ENCODE data around the gene FUCA1. TPM values are rescaled to one million over a fixed set of nuclear protein-coding genes. Genes with fewer than 3 reads are reported as not detected.
A peak's percentile ranks its signal among the peaks of the same experiment; 100 is the strongest.

Gene FUCA1
- total RNA-seq (2014; rRNA removed; shearing (Covaris generic)), result 2.3 and 3.9 TPM in 2 replicates

GRCh38 chr1:23867895-23868556, at the start of gene FUCA1:
FUCA1 (minus strand) TSS chr1:23868290; CDS start chr1:23868286, 4 bp downstream.
- DNase-seq (ENCODE audit: low read depth in 1 of 2, low spot score in 2 of 2), result peak; percentile 82 to 84
- Histone ChIP-seq H3K27me3 (replicated peaks) (peaks cover 2% of the 10 kb centered on the region), H3K4me1 (replicated peaks) (peaks cover 18% of the 10 kb centered on the region), H3K4me3 (peak within 1 kb of the TSS; percentile 50), H3K36me3 (no peaks in the 10 kb centered on the region), H3K27ac (no peak within 1 kb of the TSS), H3K9me3 (replicated peaks) (no peaks in the 10 kb centered on the region)

- Histone ChIP-seq H3K9me3 (replicated peaks) (no peaks in the 10 kb centered on the region), H3K27ac (no peak overlapping the region), H3K4me1 (replicated peaks) (peaks cover 9% of the 10 kb centered on the region; the same call in 1 of the 2 replicates), H3K36me3 (no peaks in the 10 kb centered on the region), H3K4me3 (no peak overlapping the region), H3K27me3 (replicated peaks) (no peaks in the 10 kb centered on the region)
- peak; percentile 46 to 62 for DNase-seq (ENCODE audit: low read depth in 1 of 2, low spot score in 2 of 2)
Observed at GRCh38 chr1:23916209-23917131, 48.4 kb upstream of the FUCA1 start.

- H3K4me1 ChIP-seq (replicated peaks), result peaks cover 9% of the 10 kb centered on the region; the same call in 1 of the 2 replicates
- H3K27me3 ChIP-seq (replicated peaks), result no peaks in the 10 kb centered on the region
- no peak overlapping the region for H3K27ac ChIP-seq
- H3K4me3 ChIP-seq, result no peak overlapping the region
- H3K36me3 ChIP-seq, result no peaks in the 10 kb centered on the region
- no peak for DNase-seq (ENCODE audit: low read depth in 1 of 2, low spot score in 2 of 2)
- no peaks in the 10 kb centered on the region for H3K9me3 ChIP-seq (replicated peaks)
Observed at GRCh38 chr1:23915466-23915865, 47.4 kb upstream of the FUCA1 start.

- DNase-seq (ENCODE audit: low read depth in 1 of 2, low spot score in 2 of 2), result no peak
- no peaks in the 10 kb centered on the region for H3K9me3 ChIP-seq (replicated peaks)
- H3K27me3 ChIP-seq (replicated peaks), result no peaks in the 10 kb centered on the region
- no peak overlapping the region for H3K27ac ChIP-seq
- H3K4me3 ChIP-seq, result no peak overlapping the region
- peaks cover 6% of the 10 kb centered on the region; the same call in 1 of the 2 replicates for H3K4me1 ChIP-seq (replicated peaks)
- H3K36me3 ChIP-seq, result no peaks in the 10 kb centered on the region
Observed at GRCh38 chr1:23914921-23915320, 46.8 kb upstream of the FUCA1 start.

GRCh38 chr1:23913212-23913880, 45.3 kb upstream of the FUCA1 start, which contains the start of gene CNR2:
CNR2 (minus strand) TSS chr1:23913362; CDS start chr1:23875617, 37,745 bp downstream.
- Histone ChIP-seq H3K4me1 (replicated peaks) (peaks cover 3% of the 10 kb centered on the region; the same call in 1 of the 2 replicates), H3K27ac (no peak within 1 kb of the TSS), H3K36me3 (no peaks in the 10 kb centered on the region), H3K9me3 (replicated peaks) (no peaks in the 10 kb centered on the region), H3K27me3 (replicated peaks) (no peaks in the 10 kb centered on the region), H3K4me3 (no peak within 1 kb of the TSS)
- DNase-seq (ENCODE audit: low read depth in 1 of 2, low spot score in 2 of 2), result no peak

GRCh38 chr1:23911921-23912320, 43.8 kb upstream of the FUCA1 start:
- H3K27me3 ChIP-seq (replicated peaks), result peaks cover 3% of the 10 kb centered on the region; the same call in 1 of the 2 replicates
- H3K4me1 ChIP-seq (replicated peaks), result peaks cover 3% of the 10 kb centered on the region; the same call in 1 of the 2 replicates
- H3K9me3 ChIP-seq (replicated peaks), result no peaks in the 10 kb centered on the region
- no peak for DNase-seq (ENCODE audit: low read depth in 1 of 2, low spot score in 2 of 2)
- H3K27ac ChIP-seq, result no peak overlapping the region
- no peak overlapping the region for H3K4me3 ChIP-seq
- no peaks in the 10 kb centered on the region for H3K36me3 ChIP-seq

GRCh38 chr1:23910553-23911246, 42.6 kb upstream of the FUCA1 start:
- no peak overlapping the region for H3K27ac ChIP-seq
- no peak for DNase-seq (ENCODE audit: low read depth in 1 of 2, low spot score in 2 of 2)
- H3K36me3 ChIP-seq, result no peaks in the 10 kb centered on the region
- H3K27me3 ChIP-seq (replicated peaks), result peaks cover 3% of the 10 kb centered on the region; the same call in 1 of the 2 replicates
- peaks cover 3% of the 10 kb centered on the region; the same call in 1 of the 2 replicates for H3K4me1 ChIP-seq (replicated peaks)
- no peak overlapping the region for H3K4me3 ChIP-seq
- no peaks in the 10 kb centered on the region for H3K9me3 ChIP-seq (replicated peaks)

GRCh38 chr1:23910144-23910543, 42.1 kb upstream of the FUCA1 start:
- no peak overlapping the region for H3K4me3 ChIP-seq
- no peak for DNase-seq (ENCODE audit: low read depth in 1 of 2, low spot score in 2 of 2)
- no peaks in the 10 kb centered on the region for H3K9me3 ChIP-seq (replicated peaks)
- H3K27me3 ChIP-seq (replicated peaks), result peaks cover 3% of the 10 kb centered on the region; the same call in 1 of the 2 replicates
- H3K4me1 ChIP-seq (replicated peaks), result peaks cover 3% of the 10 kb centered on the region; the same call in 1 of the 2 replicates
- no peaks in the 10 kb centered on the region for H3K36me3 ChIP-seq
- H3K27ac ChIP-seq, result no peak overlapping the region

- peaks cover 3% of the 10 kb centered on the region; the same call in 1 of the 2 replicates for H3K4me1 ChIP-seq (replicated peaks)
- no peak overlapping the region for H3K27ac ChIP-seq
- H3K9me3 ChIP-seq (replicated peaks), result no peaks in the 10 kb centered on the region
- no peak overlapping the region for H3K4me3 ChIP-seq
- H3K36me3 ChIP-seq, result no peaks in the 10 kb centered on the region
- DNase-seq (ENCODE audit: low read depth in 1 of 2, low spot score in 2 of 2), result no peak
- H3K27me3 ChIP-seq (replicated peaks), result peaks cover 8% of the 10 kb centered on the region
Observed at GRCh38 chr1:23909412-23909811, 41.3 kb upstream of the FUCA1 start.

- Histone ChIP-seq H3K27me3 (replicated peaks) (peaks cover 12% of the 10 kb centered on the region), H3K4me1 (replicated peaks) (no peaks in the 10 kb centered on the region), H3K27ac (no peak overlapping the region), H3K9me3 (replicated peaks) (no peaks in the 10 kb centered on the region), H3K36me3 (no peaks in the 10 kb centered on the region), H3K4me3 (no peak overlapping the region)
- DNase-seq (ENCODE audit: low read depth in 1 of 2, low spot score in 2 of 2), result no peak
Observed at GRCh38 chr1:23908453-23909341, 40.6 kb upstream of the FUCA1 start.

GRCh38 chr1:23906731-23907130, 38.6 kb upstream of the FUCA1 start:
- Histone ChIP-seq H3K4me1 (replicated peaks) (no peaks in the 10 kb centered on the region), H3K27me3 (replicated peaks) (peaks cover 26% of the 10 kb centered on the region), H3K27ac (no peak overlapping the region), H3K9me3 (replicated peaks) (no peaks in the 10 kb centered on the region), H3K36me3 (no peaks in the 10 kb centered on the region), H3K4me3 (no peak overlapping the region)
- no peak for DNase-seq (ENCODE audit: low read depth in 1 of 2, low spot score in 2 of 2)

- DNase-seq (ENCODE audit: low read depth in 1 of 2, low spot score in 2 of 2), result no peak
Observed at GRCh38 chr1:23905461-23906025, 37.5 kb upstream of the FUCA1 start.

More at GRCh38 chr1:23905461-23906025, 37.5 kb upstream of the FUCA1 start:
- no peaks in the 10 kb centered on the region for H3K36me3 ChIP-seq
- no peak overlapping the region for H3K4me3 ChIP-seq
- no peaks in the 10 kb centered on the region for H3K9me3 ChIP-seq (replicated peaks)
- no peaks in the 10 kb centered on the region for H3K4me1 ChIP-seq (replicated peaks)
- H3K27ac ChIP-seq, result no peak overlapping the region
- H3K27me3 ChIP-seq (replicated peaks), result peaks cover 31% of the 10 kb centered on the region

Data from SJSA1 (cell line).